ENCODE measurements around the gene MAP3K12. TPM values are rescaled to one million over a fixed set of nuclear protein-coding genes. Genes with fewer than 3 reads are reported as not detected.

The MAP3K12 gene
- total RNA-seq, 1 donor from 2014 or later = 13.5 TPM

DNA sequence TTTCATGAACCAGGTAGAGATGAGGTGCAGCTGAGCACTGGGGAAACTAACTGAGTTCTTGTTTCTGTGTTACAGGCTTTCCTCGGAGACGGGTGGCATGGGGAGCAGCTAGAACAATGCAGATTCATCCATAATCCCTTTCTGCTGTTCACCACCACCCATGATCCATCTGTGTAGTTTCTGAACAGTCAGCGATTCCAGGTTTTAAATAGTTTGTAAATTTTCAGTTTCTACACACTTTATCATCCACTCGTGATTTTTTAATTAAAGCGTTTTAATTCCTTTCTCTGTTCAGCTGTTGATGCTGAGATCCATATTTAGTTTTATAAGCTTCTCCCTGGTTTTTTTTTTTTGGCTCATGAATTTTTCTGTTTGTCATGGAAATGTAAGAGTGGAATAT lies 19.9 kb downstream of the MAP3K12 start:
- Mint-ChIP-seq H3K36me3 (ENCODE audit: low read depth) (peaks cover 72% of the 10 kb centered on the region), H3K4me3 (no peak overlapping the region), H3K27ac (no peak overlapping the region), H3K4me1 (peaks cover 14% of the 10 kb centered on the region), H3K9me3 (no peaks in the 10 kb centered on the region), H3K27me3 (no peaks in the 10 kb centered on the region)
- intact Hi-C loops (cut with micrococcal nuclease) = no loop called here
- no peak for DNase-seq

- intact Hi-C loops (cut with micrococcal nuclease) = no loop called here
- no peaks in the 10 kb centered on the region for H3K9me3 Mint-ChIP-seq
- peaks cover 73% of the 10 kb centered on the region for H3K36me3 Mint-ChIP-seq (ENCODE audit: low read depth)
- H3K27me3 Mint-ChIP-seq = no peaks in the 10 kb centered on the region
- H3K4me1 Mint-ChIP-seq = peaks cover 18% of the 10 kb centered on the region
- H3K27ac Mint-ChIP-seq = no peak overlapping the region
- H3K4me3 Mint-ChIP-seq = no peak overlapping the region
- DNase-seq = no peak
Observed at GRCh38 chr12:53478865-53479264, 20.4 kb downstream of the MAP3K12 start.

GRCh38 chr12:53476769-53477209 lies 22.5 kb downstream of the MAP3K12 start:
- Mint-ChIP-seq H3K27ac (no peak overlapping the region), H3K4me3 (no peak overlapping the region), H3K36me3 (ENCODE audit: low read depth) (peaks cover 79% of the 10 kb centered on the region), H3K4me1 (peaks cover 27% of the 10 kb centered on the region), H3K27me3 (no peaks in the 10 kb centered on the region), H3K9me3 (no peaks in the 10 kb centered on the region)
- intact Hi-C loops (cut with micrococcal nuclease) = no loop called here
- no peak for DNase-seq

GRCh38 chr12:53474819-53475218 lies 24.4 kb downstream of the MAP3K12 start:
- no peak for DNase-seq
- intact Hi-C loops (cut with micrococcal nuclease) = no loop called here
- Mint-ChIP-seq H3K27ac (peak overlapping the region; percentile 63), H3K27me3 (no peaks in the 10 kb centered on the region), H3K4me1 (peaks cover 35% of the 10 kb centered on the region), H3K4me3 (peak overlapping the region; percentile 7), H3K36me3 (ENCODE audit: low read depth) (peaks cover 82% of the 10 kb centered on the region), H3K9me3 (no peaks in the 10 kb centered on the region)

GRCh38 chr12:53474077-53474476 lies 25.2 kb downstream of the MAP3K12 start:
- H3K4me3 Mint-ChIP-seq = no peak overlapping the region
- peaks cover 76% of the 10 kb centered on the region for H3K36me3 Mint-ChIP-seq (ENCODE audit: low read depth)
- no peaks in the 10 kb centered on the region for H3K9me3 Mint-ChIP-seq
- intact Hi-C loops (cut with micrococcal nuclease) = no loop called here
- no peak for DNase-seq
- H3K27me3 Mint-ChIP-seq = no peaks in the 10 kb centered on the region
- H3K27ac Mint-ChIP-seq = peak overlapping the region; percentile 63
- H3K4me1 Mint-ChIP-seq = peaks cover 35% of the 10 kb centered on the region

- intact Hi-C loops (cut with micrococcal nuclease) = loop anchor here (2.0 kb wide), 1 partner anchor 13 kb away; no protein-coding TSS in a partner anchor
- H3K4me1 Mint-ChIP-seq = peaks cover 35% of the 10 kb centered on the region
- no peak overlapping the region for H3K27ac Mint-ChIP-seq
- no peak for DNase-seq
- no peaks in the 10 kb centered on the region for H3K27me3 Mint-ChIP-seq
- peaks cover 80% of the 10 kb centered on the region for H3K36me3 Mint-ChIP-seq (ENCODE audit: low read depth)
- no peaks in the 10 kb centered on the region for H3K9me3 Mint-ChIP-seq
- H3K4me3 Mint-ChIP-seq = no peak overlapping the region
Observed at GRCh38 chr12:53472056-53472582, 27.1 kb downstream of the MAP3K12 start.

GRCh38 chr12:53468282-53468681 lies 31.0 kb downstream of the MAP3K12 start:
- no peak overlapping the region for H3K4me3 Mint-ChIP-seq
- intact Hi-C loops (cut with micrococcal nuclease) = no loop called here
- H3K27me3 Mint-ChIP-seq = no peaks in the 10 kb centered on the region
- peaks cover 19% of the 10 kb centered on the region for H3K4me1 Mint-ChIP-seq
- H3K36me3 Mint-ChIP-seq (ENCODE audit: low read depth) = peaks cover 80% of the 10 kb centered on the region
- no peak for DNase-seq
- no peaks in the 10 kb centered on the region for H3K9me3 Mint-ChIP-seq
- H3K27ac Mint-ChIP-seq = no peak overlapping the region

DNA sequence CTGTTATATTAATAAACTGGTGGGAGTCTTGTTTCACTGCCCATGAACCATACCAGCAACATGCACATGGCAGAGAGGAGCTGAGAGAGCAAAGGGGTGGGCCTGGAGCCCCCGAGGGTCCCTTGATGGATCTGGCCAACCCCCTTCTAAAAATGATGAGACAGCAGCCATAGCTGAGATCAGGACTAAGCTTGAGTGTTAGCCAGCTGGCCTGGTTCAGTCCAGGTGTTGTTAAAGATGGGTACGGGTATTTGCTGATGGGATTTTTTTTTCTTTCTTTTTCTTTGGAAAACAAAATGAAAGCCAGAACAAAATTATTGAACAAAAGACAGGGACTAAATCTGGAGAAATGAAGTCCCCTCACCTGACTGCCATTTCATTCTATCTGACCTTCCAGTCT lies 31.4 kb downstream of the MAP3K12 start:
- Mint-ChIP-seq H3K4me1 (peaks cover 22% of the 10 kb centered on the region), H3K9me3 (no peaks in the 10 kb centered on the region), H3K27me3 (no peaks in the 10 kb centered on the region), H3K27ac (no peak overlapping the region), H3K36me3 (ENCODE audit: low read depth) (peaks cover 82% of the 10 kb centered on the region), H3K4me3 (no peak overlapping the region)
- intact Hi-C loops (cut with micrococcal nuclease) = no loop called here
- no peak for DNase-seq

GRCh38 chr12:53467082-53467481 lies 32.2 kb downstream of the MAP3K12 start:
- H3K9me3 Mint-ChIP-seq = no peaks in the 10 kb centered on the region
- no peaks in the 10 kb centered on the region for H3K27me3 Mint-ChIP-seq
- DNase-seq = no peak
- intact Hi-C loops (cut with micrococcal nuclease) = no loop called here
- H3K4me1 Mint-ChIP-seq = peaks cover 21% of the 10 kb centered on the region
- no peak overlapping the region for H3K4me3 Mint-ChIP-seq
- H3K27ac Mint-ChIP-seq = peak overlapping the region; percentile 1
- peaks cover 84% of the 10 kb centered on the region for H3K36me3 Mint-ChIP-seq (ENCODE audit: low read depth)

GRCh38 chr12:53466640-53467039 lies 32.6 kb downstream of the MAP3K12 start:
- no peak for DNase-seq
- Mint-ChIP-seq H3K36me3 (ENCODE audit: low read depth) (peaks cover 84% of the 10 kb centered on the region), H3K27me3 (no peaks in the 10 kb centered on the region), H3K27ac (peak overlapping the region; percentile 1), H3K4me1 (peaks cover 17% of the 10 kb centered on the region), H3K9me3 (no peaks in the 10 kb centered on the region), H3K4me3 (no peak overlapping the region)
- intact Hi-C loops (cut with micrococcal nuclease) = no loop called here

DNA sequence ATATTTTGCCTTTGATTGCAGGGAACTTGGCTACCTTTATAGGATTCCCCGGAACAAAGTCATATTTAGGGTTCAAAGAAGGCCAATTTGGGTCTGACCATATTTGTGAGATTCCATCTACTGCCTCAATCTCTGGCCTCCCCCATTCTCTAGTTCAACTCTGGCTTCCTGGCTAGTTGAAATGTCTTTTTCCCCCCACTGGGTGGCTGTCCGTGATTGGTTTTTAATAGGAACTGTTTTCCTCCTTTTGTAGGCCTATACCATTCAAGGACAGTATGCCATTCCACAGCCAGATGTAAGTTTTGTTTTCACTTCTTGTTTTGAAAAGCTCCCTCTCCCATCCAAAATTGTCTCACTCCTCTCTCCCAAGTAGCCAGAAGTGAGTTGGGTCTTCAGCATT lies 33.6 kb downstream of the MAP3K12 start:
- H3K9me3 Mint-ChIP-seq = no peaks in the 10 kb centered on the region
- no peak for DNase-seq
- H3K4me1 Mint-ChIP-seq = peaks cover 19% of the 10 kb centered on the region
- H3K27ac Mint-ChIP-seq = no peak overlapping the region
- intact Hi-C loops (cut with micrococcal nuclease) = no loop called here
- H3K36me3 Mint-ChIP-seq (ENCODE audit: low read depth) = peaks cover 85% of the 10 kb centered on the region
- H3K4me3 Mint-ChIP-seq = no peak overlapping the region
- no peaks in the 10 kb centered on the region for H3K27me3 Mint-ChIP-seq

GRCh38 chr12:53464685-53465418 lies 34.4 kb downstream of the MAP3K12 start:
- peaks cover 25% of the 10 kb centered on the region for H3K4me1 Mint-ChIP-seq
- intact Hi-C loops (cut with micrococcal nuclease) = no loop called here
- H3K27ac Mint-ChIP-seq = no peak overlapping the region

GRCh38 chr12:53463802-53464560 lies 35.3 kb downstream of the MAP3K12 start:
- Mint-ChIP-seq H3K27me3 (no peaks in the 10 kb centered on the region), H3K9me3 (no peaks in the 10 kb centered on the region), H3K4me1 (peaks cover 30% of the 10 kb centered on the region), H3K4me3 (no peak overlapping the region), H3K36me3 (ENCODE audit: low read depth) (peaks cover 93% of the 10 kb centered on the region), H3K27ac (no peak overlapping the region)
- no peak for DNase-seq
- intact Hi-C loops (cut with micrococcal nuclease) = no loop called here

More at GRCh38 chr12:53464685-53465418, 34.4 kb downstream of the MAP3K12 start:
- DNase-seq = no peak
- Mint-ChIP-seq H3K9me3 (no peaks in the 10 kb centered on the region), H3K27me3 (no peaks in the 10 kb centered on the region), H3K36me3 (ENCODE audit: low read depth) (peaks cover 89% of the 10 kb centered on the region), H3K4me3 (no peak overlapping the region)

GRCh38 chr12:53462935-53463334 lies 36.3 kb downstream of the MAP3K12 start:
- Mint-ChIP-seq H3K27ac (no peak overlapping the region), H3K36me3 (ENCODE audit: low read depth) (peaks cover 92% of the 10 kb centered on the region), H3K9me3 (no peaks in the 10 kb centered on the region), H3K27me3 (no peaks in the 10 kb centered on the region), H3K4me1 (peaks cover 30% of the 10 kb centered on the region), H3K4me3 (no peak overlapping the region)
- DNase-seq = no peak
- intact Hi-C loops (cut with micrococcal nuclease) = no loop called here
